GM19328 (cell line): ENCODE results near the gene FOXA1.

Source experiments
- ATAC-seq: cut with Tn5 transposase; IDR thresholded peaks from one replicate; pipeline ENCODE4 v1.9.1; 2021; ENCODE audit warnings: mild to moderate bottlenecking, moderate library complexity; ENCODE audit not compliant: unreplicated experiment

Gene FOXA1

GRCh38 chr14:37594971-37595808, at the start of gene FOXA1, which contains the start of gene TTC6:
Gene FOXA1, minus strand, starts transcription at chr14:37595249. Its CDS starts 277 bp downstream, at chr14:37594972.
Gene TTC6, plus strand, starts transcription at chr14:37595629. Its CDS starts 26,436 bp downstream, at chr14:37622065.
- no peak for ATAC-seq

DNA sequence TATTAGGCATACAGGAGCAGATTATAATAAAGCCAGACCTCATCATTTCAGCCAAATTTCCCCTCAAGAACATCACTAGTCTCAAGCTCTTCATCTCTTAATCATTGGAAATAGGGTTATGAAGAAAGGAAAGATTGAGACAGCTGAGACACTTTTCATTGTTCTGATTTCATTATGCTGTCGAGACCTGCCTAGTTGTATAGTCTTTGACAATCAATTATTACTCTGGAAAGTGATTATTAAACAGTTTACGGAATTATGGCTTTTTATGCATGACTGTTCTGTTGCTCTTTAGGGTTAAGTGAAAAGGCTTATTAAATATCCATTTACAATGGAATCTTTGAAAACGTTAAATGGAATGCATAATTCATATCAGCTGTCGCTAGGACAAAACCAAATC, 48.7 kb upstream of the FOXA1 start:
- no peak for ATAC-seq

GRCh38 chr14:37642125-37642524, 47.1 kb upstream of the FOXA1 start:
- ATAC-seq: no peak

DNA sequence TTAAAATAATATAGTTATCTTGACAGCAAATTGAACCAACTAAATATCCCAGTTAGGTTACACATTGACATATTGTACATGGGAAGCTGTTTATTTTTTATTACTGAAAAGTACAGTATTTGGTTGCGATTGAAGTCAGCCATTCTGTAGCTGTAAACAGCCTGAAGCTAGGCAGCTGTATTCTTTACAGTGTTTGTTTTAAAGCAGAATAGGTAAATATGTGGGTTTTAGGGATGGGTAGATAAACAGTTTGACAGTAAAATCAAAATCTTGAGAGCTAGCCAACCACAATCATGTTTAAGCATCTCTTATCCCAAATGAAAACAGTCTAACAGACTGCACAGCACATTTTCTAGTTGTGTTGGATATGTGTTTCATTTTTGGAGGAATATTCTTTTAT, 46.1 kb upstream of the FOXA1 start:
- no peak for ATAC-seq

DNA sequence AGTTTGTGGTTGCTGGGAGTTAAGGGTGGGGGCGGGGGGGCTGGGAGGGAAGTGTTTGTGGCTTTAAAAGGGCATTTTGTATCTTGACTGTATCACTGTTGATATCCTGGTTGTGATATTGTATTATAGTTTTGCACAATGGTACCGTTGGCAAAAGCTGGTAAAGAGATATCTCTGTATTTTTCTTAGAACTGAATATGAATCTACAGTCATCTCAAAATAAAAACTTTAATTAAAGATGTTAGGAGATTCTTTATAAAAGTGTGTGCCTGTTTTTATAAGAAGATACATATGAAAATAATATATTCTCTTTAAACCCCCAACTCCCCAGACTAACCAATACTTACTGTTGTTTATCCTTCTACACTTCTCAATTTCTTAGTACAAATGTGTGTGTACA, 43.5 kb upstream of the FOXA1 start:
- ATAC-seq: no peak

DNA sequence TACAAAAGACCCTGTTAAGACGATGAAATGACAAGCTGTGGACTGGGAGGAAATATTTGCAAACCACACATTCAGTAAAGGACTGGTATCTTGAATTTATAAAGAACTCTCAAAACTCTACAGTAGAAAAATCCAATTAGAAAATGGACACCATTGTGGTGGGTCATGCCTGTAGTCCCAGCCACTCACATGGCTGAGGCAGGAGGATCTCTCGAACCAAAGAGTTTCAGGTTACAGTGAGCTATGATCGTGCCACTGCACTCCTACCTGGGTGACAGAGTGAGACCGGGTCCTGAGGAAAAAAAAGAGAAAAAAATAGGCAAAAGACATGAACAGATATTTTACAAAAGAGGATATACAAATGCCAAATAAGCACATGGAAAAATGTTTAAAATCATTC, 42.3 kb upstream of the FOXA1 start:
- no peak for ATAC-seq

DNA sequence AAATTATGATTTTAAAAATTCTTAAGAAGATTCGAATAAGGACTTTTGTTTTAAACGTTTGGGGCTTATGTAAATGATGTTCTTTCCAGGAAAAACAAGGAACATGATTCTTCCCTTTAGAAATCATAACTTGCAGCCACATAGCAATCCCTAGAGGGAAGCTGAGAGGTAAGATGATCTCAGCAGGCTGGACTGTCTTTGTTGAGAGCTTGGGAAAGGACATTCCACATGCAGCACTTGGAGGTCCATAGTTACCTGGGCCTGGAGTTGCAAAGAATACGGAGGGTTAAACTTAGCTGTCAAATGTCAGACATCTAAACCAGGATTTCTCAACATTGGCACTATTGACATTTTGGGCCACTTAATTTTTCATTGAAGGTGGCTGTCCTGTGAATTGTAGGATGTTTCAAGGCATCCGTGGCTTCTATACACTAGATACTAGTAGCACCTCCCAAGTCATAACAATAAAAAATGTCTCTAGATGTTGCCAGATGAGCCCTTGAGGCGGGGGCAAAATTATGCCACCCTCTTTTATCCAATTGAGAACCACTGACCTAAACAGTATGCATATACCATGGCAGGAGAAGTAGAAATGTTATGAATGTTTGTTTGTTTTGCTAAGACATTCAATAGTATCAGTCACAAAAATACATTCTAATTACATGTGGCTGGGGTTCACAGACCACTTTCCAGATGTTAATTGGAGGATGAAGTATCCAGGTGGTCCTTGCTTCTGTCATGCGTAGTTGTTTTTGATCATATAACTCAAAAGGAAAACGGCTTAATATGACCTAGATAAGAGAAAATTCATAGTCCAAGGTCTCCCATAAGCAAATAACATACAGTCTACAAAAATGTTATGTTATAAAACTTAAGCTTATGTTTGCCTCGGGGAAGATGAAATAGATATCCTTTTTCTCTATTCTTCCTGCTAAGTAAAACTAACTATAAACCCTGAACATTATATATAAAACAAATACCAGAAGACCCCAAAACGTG, 30.8 kb upstream of the FOXA1 start:
- no peak for ATAC-seq

DNA sequence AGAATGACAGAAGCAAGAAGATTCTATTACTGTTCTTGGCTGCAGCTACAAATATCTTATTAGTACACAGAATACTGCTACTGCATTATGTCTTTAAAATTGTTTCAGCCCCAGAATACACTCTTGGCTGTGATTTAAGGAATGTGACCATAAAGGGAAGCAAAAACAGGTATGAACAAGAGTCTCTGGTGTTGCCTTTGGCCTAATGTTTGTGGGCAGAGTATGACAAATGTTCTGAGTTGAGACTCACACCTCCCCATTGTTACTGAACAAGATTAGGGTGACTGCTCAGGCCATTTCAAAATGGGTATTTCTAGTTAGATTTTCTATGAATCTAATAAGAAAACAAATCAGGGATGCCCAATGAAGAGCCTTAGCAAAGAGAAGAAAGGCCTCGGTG, 28.9 kb upstream of the FOXA1 start:
- ATAC-seq: no peak

- ATAC-seq: no peak
Measured at GRCh38 chr14:37623426-37623951, 28.4 kb upstream of the FOXA1 start.

- no peak for ATAC-seq
Measured at GRCh38 chr14:37622231-37622923, 27.3 kb upstream of the FOXA1 start.

GRCh38 chr14:37620856-37621255, 25.8 kb upstream of the FOXA1 start:
- no peak for ATAC-seq

- ATAC-seq: no peak
Measured at GRCh38 chr14:37618498-37619028, 23.5 kb upstream of the FOXA1 start.

DNA sequence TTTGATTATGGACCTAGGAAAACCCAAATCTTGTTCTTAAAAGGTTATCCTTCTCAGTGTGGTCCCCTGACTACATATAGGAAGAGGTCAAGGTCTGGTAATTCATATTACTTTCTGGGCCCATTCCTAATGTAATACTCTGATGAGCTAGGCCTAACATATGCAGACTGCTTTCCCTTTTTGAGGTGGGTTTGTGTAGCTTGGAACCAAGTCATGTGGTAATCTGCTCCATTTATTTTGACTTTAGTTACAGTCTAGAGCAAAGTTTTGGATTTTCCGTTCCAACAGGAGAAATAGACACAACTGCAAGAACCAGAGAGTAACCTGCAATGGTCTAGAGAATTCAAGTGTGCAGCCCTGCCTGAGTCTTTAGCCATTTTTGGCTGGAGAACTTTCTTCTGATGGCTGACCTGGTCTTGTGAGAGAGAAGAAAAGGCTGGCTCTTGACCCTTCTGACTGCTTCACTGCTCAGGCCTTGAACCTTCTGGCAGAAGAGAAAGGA, 22.9 kb upstream of the FOXA1 start:
- no peak for ATAC-seq

GRCh38 chr14:37616853-37617252, 21.8 kb upstream of the FOXA1 start:
- ATAC-seq: no peak

- no peak for ATAC-seq
Measured at GRCh38 chr14:37615582-37616289, 20.7 kb upstream of the FOXA1 start.

- no peak for ATAC-seq
Measured at GRCh38 chr14:37610945-37611523, 16.0 kb upstream of the FOXA1 start.

- no peak for ATAC-seq
Measured at GRCh38 chr14:37608649-37609048, 13.6 kb upstream of the FOXA1 start.

GRCh38 chr14:37606678-37607077, 11.6 kb upstream of the FOXA1 start:
- no peak for ATAC-seq

GRCh38 chr14:37603688-37604251, 8.7 kb upstream of the FOXA1 start:
- no peak for ATAC-seq
